CD4-positive, alpha-beta T cell treated with Interleukin-17A for 4 hours (primary cell): ENCODE results near the gene KLK6.

Experiments
- DNase-seq: peaks from one replicate; pipeline ENCODE4 v3.0.0-alpha.2; 2020; ENCODE audit warnings: mixed read lengths

Gene KLK6

DNA sequence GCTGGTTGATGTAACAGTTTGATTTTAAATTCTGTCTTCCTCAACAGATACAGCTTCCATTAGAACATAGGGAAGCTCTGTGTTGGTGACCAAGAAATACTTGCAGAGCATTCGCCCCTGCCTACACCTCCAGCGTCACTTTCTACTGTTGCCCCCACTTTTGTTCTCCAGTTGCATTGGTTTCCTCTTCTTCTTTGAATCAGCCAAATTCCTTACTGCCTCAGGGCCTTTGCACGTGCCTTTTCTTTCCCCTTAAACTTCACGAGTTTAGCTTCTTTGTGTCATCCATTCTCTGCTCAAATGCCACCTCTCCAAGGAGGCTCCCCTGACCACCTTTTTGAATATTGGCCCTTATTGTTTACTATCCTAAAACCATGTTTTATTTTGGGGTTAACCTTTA, 22.3 kb downstream of the KLK6 start:
- no peak for DNase-seq

GRCh38 chr19:50944795-50945194, 24.6 kb downstream of the KLK6 start:
- no peak for DNase-seq

- DNase-seq = no peak
These were observed 26.1 kb downstream of the KLK6 start for GRCh38 chr19:50943074-50943828.

DNA sequence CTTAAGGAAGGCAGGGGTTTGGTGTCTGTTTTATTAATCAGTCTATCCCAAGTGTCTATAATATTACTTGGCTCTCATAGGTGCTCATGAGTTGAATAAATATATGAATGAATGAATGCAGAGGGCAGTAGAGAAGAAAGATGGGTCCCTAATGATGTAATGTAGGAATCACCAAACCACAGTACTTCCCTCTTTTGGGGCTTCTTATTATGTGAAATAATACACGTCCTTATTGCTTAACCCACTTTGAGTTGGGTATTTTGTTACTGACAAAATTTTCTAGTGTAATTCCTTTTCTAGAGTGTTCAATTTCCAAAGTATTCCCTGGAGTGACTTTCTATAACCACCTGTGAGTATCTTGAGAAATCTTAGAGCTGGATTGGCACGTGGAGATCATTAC, 29.8 kb downstream of the KLK6 start:
- no peak for DNase-seq

GRCh38 chr19:50933640-50934039, 35.8 kb downstream of the KLK6 start:
- DNase-seq = no peak

DNA sequence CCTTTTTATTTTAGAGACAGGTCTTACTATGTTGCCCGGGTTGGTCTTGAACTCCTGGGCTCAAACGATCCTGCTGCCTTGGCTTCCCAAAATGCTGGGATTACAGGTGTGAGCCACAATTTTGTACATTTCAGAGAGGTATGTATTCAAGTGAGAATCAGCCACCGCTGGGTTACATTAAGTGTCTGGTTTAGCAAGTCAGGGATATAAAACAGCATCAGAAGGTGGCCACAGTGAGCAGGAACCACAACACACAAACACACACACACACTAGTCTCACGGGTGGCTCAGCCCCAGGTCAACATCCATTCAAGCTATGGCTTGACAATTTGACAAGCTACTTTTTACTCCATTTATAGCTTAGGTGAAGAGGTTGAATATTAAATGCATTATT, 36.7 kb downstream of the KLK6 start:
- no peak for DNase-seq

GRCh38 chr19:50932018-50932689, 37.2 kb downstream of the KLK6 start:
- no peak for DNase-seq

GRCh38 chr19:50931023-50931422, 38.4 kb downstream of the KLK6 start:
- no peak for DNase-seq

DNA sequence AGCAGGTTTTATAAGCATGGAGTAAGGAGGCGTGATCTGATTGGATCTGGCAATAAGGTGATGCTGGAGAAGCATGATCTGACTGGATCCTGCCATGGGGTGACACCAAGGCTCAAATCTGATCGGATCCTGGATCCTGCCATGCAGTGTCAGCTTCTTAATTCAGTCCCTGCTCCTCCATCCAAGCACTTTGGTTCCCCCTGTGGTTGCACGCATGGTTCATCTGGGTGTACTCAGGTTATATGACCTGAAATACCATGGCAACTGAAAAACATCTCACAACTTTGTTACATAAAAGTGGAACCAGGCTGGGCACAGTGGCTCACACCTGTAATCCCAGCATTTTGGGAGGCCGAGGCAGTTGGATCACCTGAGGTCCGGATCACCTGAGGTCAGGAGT, 40.6 kb downstream of the KLK6 start:
- DNase-seq = no peak

DNA sequence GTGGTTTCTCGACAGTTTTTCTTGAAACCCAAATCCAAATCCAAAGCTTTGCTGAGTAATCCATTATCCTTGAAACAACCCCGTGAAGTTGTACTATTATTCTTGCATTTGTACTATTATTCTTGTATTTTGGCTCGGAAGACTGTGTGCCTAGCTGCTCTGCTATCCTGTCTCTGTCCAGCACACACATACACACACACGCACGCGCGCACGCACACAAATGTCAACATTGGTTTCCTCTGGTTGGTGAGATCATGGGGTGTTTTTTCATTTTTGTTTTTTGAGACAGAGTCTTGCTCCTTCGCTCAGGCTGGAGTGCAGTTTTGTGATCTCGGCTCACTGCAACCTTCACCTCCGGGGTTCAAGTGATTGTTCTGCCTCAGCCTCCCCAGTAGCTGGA, 43.2 kb downstream of the KLK6 start:
- DNase-seq = no peak

DNA sequence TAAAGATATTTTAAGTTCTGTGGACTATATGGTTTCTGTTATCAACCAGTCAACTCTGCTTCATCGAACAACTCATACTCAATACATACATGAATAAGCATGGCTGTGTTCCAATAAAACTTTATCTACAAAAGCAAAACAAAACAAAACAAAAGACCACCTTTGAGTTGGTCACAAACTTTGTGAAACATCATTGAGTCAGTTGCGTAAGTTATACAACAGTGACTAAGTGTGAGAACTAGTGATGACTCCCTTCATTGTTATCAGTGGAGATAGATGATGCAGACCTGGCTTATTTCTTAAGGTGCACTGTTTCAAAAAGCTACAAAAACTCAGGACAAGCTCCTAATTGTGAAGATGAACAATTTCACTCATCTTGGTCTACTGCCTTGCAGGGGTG, 43.7 kb downstream of the KLK6 start:
- no peak for DNase-seq

- DNase-seq = no peak
These were observed 44.8 kb downstream of the KLK6 start for GRCh38 chr19:50924586-50924985.

DNA sequence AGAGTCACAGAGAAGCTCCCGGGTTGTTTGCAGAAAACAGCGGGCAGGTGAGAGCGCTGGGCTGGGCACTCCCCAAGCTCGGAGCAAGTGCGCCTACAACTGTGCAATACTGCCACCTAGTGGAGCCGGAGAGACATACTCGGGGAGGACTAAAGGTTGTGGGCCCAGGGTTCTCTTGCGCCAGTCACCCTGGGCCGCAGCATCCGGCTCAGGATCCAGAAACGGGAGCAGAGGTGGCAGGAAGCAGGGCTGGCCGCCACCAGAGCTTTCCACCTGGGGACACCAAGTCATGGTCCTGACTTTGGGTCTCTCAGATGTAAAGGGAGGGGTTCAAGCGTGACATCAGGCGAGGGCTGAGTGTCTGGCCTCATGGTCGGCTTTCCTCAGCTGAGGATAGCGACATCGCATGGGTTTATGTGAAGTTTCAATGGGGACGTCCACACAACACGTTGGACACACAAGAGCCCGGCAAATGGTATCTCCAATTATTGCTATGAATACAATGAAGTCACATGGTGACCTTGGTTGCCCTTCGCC, 47.0 kb downstream of the KLK6 start:
- DNase-seq = peak; percentile 79

DNA sequence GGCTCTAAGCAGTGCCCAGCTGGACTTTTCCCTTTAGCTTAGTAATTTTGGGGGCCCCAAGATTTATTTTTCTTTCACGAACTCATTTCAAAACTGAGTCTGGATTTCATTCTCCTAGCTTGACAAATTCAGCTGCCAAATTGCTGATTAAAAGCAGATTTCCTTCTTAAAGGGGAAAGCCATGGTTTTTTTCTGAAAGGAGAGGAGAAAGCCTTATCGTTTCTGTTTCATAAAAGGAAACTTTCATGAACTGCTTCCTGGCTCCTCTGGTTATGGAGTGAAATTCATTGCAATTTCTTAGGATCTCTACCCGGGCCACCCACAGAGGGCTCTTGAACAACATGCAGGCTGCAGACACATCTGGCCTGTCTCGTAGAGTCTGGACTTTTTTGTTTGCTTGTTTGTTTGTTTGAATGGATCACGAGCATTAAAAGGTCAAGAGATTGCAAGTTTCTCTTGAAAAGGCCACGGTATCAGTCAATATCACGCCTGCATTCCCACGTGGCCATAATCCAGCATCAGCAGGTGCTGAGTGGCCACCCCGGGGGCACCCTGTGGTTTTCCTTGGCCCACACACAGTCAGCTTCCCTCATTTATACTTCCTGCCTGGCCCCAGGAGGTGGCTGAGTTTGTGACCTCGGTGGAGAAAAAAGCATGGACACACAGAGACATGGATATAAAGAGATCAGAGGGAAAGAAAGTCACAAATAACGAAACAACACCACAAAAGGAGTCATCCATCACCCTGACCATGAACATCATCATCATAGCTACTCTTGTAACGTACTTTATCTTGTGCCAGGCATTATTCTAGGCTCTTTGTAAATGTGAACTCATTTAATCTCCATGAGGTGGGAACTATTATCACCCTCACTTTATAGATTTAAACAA, 47.7 kb downstream of the KLK6 start:
- DNase-seq = no peak

DNA sequence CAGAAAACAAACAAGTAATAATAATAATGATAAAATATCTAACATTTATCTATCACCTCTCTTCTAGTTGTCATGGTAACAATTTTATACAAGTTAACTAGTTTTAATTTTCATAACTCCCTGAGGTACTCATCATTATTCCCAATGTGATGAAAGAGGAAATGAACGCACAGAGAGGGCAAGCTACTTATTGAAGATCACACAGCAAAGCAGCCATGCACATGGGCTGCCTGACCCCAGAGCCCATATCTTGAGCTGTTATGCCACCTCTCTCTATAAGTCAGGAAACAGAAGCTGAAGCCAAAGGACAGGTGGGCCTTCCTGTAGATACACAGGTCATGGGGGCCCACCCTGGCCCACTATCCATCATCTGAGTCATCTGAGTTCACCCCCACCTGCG, 53.3 kb downstream of the KLK6 start:
- no peak for DNase-seq

DNA sequence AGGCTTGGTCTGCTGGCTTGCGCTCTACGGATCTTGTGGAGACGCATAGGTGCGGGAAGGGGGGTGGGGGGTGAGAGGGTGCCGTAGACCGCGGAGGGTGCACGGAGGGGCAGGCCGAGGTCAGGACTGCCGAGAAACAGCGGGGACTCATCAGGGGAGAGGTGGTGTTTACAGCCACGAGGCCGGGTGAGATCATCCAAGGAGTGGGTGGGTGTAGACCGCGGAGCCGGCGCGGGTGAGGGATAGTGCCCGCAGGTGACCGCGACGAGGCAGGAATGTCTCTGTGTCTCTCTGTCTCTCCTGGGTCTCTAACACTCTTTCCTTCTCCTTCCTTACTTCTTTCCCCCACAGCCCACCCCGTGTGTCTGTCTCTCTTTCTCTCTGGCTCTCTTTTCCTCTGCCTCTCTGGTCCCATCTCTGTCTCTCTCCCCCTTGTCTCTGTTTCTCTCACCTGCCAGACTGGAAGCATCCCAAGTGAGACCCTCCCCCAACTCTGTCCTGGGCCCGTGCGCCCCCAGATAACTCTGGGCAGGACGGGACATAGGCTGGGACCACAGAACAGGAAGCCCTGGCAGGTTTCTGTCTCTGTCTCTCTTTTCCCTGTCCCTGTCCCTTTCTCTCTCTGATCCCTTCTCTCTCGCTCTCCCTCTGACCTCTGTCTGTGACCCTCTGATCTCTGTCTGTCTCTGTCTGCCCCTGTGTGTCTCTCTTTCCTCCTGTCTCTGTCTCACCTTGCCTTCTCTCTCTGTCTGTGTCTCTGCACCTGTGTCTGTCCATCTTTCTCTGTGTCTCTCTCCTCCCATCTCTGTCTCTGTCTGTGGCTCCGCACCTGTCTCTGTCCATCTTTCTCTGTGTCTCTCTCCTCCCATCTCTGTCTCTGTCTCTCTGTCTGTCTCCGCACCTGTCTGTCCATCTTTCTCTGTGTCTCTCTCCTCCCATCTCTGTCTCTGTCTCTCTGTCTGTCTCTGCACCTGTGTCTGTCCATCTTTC, 56.4 kb downstream of the KLK6 start:
- DNase-seq = no peak

DNA sequence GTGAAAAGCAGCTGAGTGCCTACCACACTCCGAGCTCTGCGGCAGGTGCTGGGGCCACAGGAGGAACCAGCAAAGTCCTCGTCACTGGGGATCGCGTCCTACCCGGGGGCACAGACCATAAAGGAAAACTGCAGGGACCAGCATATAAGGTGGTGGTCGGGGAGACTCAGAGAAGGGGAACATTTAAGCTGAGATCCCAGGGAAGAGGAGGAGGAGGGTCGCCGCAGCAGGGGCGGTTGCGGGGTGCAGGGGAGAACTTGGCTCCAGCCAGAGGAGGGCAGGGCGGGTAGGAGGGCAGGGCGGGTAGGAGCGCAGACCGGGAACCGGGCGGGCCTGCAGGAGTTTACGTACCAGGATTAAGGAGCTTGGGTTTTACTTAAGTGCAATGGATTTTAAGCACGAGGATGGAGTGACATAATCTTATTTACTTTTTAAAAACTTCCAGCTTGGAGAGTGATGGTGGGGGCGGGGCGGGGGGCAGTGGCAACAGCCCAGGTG, 57.2 kb downstream of the KLK6 start:
- DNase-seq = no peak

DNA sequence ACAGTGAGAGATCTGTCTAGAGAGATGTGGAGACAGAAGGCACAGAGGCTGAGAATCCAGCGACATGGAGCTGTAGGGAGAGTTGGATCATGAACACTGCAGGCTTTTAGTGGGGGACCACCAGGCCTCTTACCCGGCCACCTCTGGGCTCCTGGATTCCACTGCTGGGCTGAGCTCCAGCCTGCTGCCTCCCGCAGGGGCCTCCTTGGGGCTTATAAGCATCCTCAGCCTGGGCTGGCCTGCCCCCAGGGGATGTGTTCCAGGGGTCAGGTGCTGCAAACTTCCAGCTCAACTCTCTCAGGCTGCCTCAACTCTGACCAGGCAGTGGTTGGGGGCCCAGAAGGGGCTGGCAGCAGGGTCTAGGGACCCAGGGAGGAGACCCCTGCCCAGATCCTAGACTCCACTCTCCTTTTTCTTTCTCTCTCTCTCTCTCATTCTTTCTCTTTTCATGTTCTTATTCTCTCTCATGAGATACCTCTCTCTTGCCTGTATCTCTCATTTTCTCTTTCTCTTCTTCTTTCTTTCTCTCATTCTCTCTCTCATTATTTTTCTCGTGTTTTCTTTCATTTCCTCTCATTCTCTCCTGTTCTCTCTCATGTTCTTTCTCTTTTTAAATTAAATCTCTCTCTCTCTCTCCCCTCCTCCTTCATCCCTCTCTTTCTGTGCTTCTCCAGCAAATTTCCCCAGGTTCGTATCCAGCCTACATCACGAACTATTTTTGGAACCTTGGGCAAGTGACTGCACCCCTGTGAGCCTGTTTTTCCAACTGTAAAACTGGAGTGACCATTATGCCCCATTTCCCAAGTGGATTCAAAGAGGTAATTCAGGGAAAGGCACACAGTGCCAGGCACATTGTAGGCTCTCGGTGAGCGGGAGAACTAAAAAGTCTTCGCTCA, 57.9 kb downstream of the KLK6 start, which contains the start of gene KLK4:
KLK4 (minus strand) TSS at position 190 of the 896 bp plus-strand sequence. CDS start 657 bp downstream, outside the sequence.
- no peak for DNase-seq

DNA sequence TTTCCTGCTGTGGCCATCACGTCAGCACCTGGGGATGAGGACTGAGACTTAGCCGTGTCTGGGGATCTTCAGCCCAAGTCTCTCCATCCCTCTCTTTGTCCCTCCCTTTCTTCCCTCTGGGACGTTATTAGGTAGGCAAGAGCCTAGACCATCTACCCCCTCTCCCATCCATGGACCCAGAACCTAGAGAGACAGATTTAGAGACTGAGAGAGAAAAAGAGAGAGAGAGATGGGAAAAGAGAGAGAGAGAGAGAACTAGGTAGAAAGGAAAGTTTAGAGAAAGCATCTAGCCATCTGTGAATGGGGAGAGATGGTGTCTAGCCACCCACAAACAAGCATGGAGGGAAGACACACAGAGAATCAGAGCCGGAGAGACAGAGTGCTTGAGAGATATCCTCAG, 58.7 kb downstream of the KLK6 start:
- no peak for DNase-seq

GRCh38 chr19:50909240-50910070, 59.9 kb downstream of the KLK6 start:
- peak; percentile 13 for DNase-seq
